Superior temporal gyrus (tissue), 1 donor: Measurements from ENCODE around the gene NOM1.

ENCODE experiments used
- DNase-seq: peaks from one replicate; pipeline ENCODE4 v3.0.0-alpha.2; 2016; ENCODE audit errors: extremely low spot score

The NOM1 gene

GRCh38 chr7:156985101-156985992, 35.8 kb downstream of the NOM1 start:
- no peak for DNase-seq

GRCh38 chr7:156986378-156986777, 36.9 kb downstream of the NOM1 start:
- DNase-seq: no peak

GRCh38 chr7:156988343-156989185, 39.1 kb downstream of the NOM1 start:
- no peak for DNase-seq

- DNase-seq: no peak
Measured at GRCh38 chr7:156989766-156990535, 40.4 kb downstream of the NOM1 start.

GRCh38 chr7:156993021-156993924, 43.8 kb downstream of the NOM1 start:
- DNase-seq: no peak

- DNase-seq: no peak
Measured at GRCh38 chr7:156993925-156994235, 44.4 kb downstream of the NOM1 start.

GRCh38 chr7:156994417-156994816, 44.9 kb downstream of the NOM1 start:
- DNase-seq: no peak

- no peak for DNase-seq
Measured at GRCh38 chr7:156998988-156999957, 49.8 kb downstream of the NOM1 start.

- no peak for DNase-seq
Measured at GRCh38 chr7:156999958-157000726, 50.6 kb downstream of the NOM1 start.

GRCh38 chr7:157000741-157001653, 51.5 kb downstream of the NOM1 start:
- DNase-seq: no peak

GRCh38 chr7:157001920-157002818, 52.7 kb downstream of the NOM1 start:
- DNase-seq: no peak

- no peak for DNase-seq
Measured at GRCh38 chr7:157002819-157003421, 53.4 kb downstream of the NOM1 start.

GRCh38 chr7:157003445-157003755, 53.9 kb downstream of the NOM1 start:
- DNase-seq: no peak

GRCh38 chr7:157003756-157004520, 54.4 kb downstream of the NOM1 start:
- no peak for DNase-seq

GRCh38 chr7:157004521-157005455, 55.3 kb downstream of the NOM1 start:
- no peak for DNase-seq
